GM10248 (cell line): ENCODE measurements around the gene HOXD10.

Source experiments
- CTCF ChIA-PET: fragments of 300-600 bp; sonication (Branson Sonifier 250); formaldehyde crosslinking; extraction: SDS; loops from one replicate; lab custom pipeline; 2021; ENCODE audit warnings: antibody characterized with exemption; lab: Yijun Ruan, JAX
- POLR2A ChIA-PET: fragments of 350-650 bp; sonication (Branson Sonifier 250); formaldehyde crosslinking; extraction: SDS; loops from one replicate; lab custom pipeline; 2020; ENCODE audit warnings: antibody characterized with exemption; lab: Yijun Ruan, JAX
- DNase-seq: peaks from one replicate; pipeline ENCODE4 v3.0.0; 2012; ENCODE audit errors: extremely low spot score
- TF ChIP-seq, protein P1 (sequence below): IDR thresholded peaks from 2 replicates; pipeline ENCODE4 v1.5.1; 2012; ENCODE audit warnings: mild to moderate bottlenecking, low read depth; ENCODE audit errors: extremely low read depth, missing control alignments, control extremely low read depth

The HOXD10 gene

DNA sequence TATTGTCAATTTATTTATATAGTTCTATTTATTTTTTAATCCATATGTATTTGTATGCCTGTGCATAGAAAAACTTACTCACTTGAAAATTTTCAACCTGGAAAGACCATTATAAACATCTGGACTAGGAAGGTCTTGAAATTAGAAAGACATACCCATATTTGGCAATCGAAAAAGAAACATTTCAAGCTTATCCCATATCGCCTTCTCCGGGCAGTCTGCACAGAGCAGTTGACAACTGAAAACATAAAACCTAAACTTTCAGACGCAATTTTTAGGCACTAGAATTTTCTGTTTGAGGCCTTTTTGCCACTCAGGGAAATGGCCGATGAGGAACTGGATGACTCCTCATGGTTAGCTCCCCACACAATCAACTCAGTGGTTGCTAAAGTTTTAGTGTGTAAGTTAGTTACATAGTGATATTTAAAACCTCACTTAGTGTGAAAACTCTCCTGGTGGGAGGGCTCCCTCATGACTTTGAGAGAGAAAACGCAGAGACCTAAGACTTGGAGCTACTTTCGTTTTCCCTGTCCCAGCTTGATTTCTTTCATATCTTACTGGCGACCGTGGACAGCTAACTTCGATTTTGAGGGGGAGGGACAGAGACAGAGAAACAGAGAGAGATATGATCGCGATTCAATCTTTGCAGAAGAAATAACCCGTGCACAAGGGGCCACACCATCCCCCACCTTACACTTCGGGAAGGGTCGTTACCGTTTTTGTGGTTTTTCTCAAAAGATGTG lies 20.2 kb upstream of the HOXD10 start:
- TF ChIP-seq, protein P1, sequence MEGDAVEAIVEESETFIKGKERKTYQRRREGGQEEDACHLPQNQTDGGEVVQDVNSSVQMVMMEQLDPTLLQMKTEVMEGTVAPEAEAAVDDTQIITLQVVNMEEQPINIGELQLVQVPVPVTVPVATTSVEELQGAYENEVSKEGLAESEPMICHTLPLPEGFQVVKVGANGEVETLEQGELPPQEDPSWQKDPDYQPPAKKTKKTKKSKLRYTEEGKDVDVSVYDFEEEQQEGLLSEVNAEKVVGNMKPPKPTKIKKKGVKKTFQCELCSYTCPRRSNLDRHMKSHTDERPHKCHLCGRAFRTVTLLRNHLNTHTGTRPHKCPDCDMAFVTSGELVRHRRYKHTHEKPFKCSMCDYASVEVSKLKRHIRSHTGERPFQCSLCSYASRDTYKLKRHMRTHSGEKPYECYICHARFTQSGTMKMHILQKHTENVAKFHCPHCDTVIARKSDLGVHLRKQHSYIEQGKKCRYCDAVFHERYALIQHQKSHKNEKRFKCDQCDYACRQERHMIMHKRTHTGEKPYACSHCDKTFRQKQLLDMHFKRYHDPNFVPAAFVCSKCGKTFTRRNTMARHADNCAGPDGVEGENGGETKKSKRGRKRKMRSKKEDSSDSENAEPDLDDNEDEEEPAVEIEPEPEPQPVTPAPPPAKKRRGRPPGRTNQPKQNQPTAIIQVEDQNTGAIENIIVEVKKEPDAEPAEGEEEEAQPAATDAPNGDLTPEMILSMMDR, result no peak
- ChIA-PET POLR2A (no interaction called here), CTCF (interaction anchor here (0.7 to 6.0 kb wide), 21 partner anchors 8 to 1397 kb away, joined by 3 to 96 read pairs (median 5); partner anchors contain the start of gene EVX2)
- DNase-seq, result no peak

DNA sequence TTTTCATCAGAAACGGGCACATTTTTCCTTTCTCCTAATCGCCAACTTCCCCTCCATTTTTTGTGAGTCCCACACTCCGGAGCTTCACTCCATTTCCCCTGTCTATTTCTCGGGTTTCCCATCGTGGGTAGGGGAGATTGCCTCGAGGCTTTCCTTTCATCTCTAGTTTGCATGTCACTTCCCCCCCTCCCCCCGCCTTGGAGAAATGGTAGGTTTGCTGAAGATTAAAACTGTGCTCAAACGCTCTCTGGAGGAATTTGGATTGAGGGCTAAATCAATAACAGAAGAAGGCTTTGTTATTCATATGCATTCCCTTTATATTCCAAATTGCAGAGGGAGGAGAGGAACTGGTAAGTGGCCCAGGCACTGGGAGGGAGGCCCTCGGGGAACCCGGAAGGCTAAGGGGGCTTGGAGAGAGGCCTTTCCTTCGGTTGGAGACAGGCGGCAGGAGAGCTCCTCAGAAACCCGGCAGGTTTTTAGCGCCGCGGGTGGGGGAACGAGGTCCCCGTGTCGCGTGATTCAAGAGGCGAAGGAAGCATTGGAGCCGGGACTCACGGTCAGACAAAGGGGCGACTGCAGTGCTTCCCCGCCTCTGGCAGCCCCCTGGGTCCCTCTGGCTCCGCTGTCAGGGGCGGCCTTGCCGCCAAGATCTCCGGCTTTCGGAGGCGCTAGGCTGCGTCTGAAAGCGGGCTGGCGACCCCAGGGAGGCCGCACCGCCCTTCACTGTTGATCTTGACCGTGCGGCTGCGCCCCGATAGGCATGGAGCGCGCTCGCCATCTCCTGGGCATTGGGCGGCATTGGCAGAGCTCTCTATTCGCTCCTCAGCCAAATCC lies 19.4 kb upstream of the HOXD10 start:
- POLR2A ChIA-PET, result interaction anchor here (0.7 kb wide), 1 partner anchor 61 kb away, joined by 8 read pairs; no protein-coding TSS in a partner anchor
- CTCF ChIA-PET, result interaction anchor here (0.7 to 6.0 kb wide), 32 partner anchors 9 to 1400 kb away, joined by 3 to 96 read pairs (median 4); partner anchors contain the start of gene EVX2
- TF ChIP-seq, protein P1, result peak; percentile 74
- DNase-seq, result peak; percentile 79

- no peak for DNase-seq
- CTCF ChIA-PET, result interaction anchor here (0.6 to 6.0 kb wide), 25 partner anchors 9 to 1401 kb away, joined by 3 to 96 read pairs (median 4); no protein-coding TSS in a partner anchor
- POLR2A ChIA-PET, result no interaction called here
- TF ChIP-seq, protein P1, result no peak
These were observed 18.7 kb upstream of the HOXD10 start for GRCh38 chr2:176097820-176098365.

DNA sequence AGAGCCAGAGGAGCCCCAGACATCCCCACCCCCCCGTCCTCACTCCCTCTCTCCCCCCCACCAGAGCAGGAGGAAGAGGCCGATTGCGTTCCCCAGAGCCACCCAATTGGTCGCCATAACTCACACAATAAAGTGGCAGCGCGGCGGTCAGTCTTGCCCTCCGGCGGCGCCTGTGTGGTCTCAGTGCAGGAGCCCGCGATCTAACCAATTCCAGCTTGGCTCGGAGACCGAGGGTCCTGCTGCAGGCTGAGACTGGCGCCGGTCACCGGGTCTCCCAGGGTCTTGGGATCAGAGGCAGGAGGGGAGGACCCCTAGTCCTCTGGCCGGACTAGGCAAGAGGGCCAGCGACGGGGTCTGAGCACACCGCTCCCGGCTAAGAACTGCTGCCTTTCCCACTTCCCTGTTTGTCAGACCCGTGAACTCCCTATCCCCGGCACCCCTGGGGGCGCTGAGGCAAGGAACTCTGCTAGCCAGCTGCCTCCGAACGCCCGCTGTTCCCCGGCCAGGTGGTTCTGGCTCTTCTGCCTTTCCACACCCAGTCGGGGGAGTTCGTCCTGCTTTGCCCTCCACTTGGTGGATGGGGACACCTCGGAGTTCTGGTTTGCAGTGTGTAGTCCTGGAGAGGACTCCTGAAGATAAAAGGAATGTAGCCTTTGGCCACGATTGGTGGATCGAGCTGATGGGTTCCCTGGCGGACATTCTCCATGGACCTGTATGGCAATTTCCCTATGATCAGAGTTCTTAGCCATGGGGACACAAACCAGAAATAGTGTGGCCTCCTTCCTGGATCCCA lies 18.0 kb upstream of the HOXD10 start:
- ChIA-PET CTCF (interaction anchor here (0.6 to 6.0 kb wide), 17 partner anchors 10 to 1401 kb away, joined by 3 to 96 read pairs (median 5); no protein-coding TSS in a partner anchor), POLR2A (no interaction called here)
- TF ChIP-seq, protein P1, result no peak
- no peak for DNase-seq

DNA sequence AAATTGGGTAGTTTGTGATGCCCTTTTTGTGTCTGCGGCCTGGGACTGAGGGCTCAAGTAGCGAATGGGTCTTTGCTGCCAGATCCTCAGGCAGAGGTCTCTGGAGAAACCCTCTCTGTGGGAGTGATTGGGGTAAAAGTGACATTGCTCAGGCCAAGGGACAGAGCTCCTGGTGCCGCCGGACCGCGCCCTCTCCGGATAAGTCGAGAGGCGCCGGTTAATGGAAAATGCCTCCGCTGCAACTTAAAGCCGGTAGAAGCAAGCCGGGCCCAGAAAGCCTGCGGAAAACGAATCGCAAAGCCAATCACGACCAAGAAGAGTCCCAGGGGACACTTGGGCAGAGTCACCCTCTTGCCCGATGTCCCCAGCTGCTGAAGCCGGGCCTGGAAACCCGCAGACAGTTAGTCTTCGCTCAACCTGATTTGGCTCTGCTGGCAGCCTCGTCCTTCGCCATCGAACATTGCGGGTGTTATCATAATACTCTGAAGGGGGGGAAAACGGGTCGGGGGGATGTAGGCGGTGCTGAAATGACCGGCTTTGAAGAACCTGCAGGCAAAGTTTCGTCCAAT lies 17.3 kb upstream of the HOXD10 start:
- CTCF ChIA-PET, result interaction anchor here (4.0 to 6.0 kb wide), 2 partner anchors 11 to 411 kb away, joined by 19 to 96 read pairs; no protein-coding TSS in a partner anchor
- POLR2A ChIA-PET, result no interaction called here
- DNase-seq, result no peak
- TF ChIP-seq, protein P1, result no peak
